AG04450 (cell line): ENCODE measurements around the gene GRK3. TPM values are rescaled to one million over a fixed set of nuclear protein-coding genes. Genes with fewer than 3 reads are reported as not detected.
"Not testable (repeated sequence)": the region's sequence is repeated elsewhere in the genome, so short reads cannot be mapped to it uniquely, and the experiment has no call there.

ENCODE experiments used
- CTCF ChIA-PET: fragments of 300-600, 350-600 bp; formaldehyde crosslinking; extraction: SDS; loops from one replicate; lab custom pipeline; 2022; ENCODE audit warnings: antibody characterized with exemption, inconsistent platforms; lab: Charles Lee
- POLR2A ChIA-PET: fragments of 350-600 bp; formaldehyde crosslinking; extraction: SDS; loops from one replicate; lab custom pipeline; 2021; ENCODE audit warnings: antibody characterized with exemption, inconsistent platforms; lab: Yijun Ruan, JAX
- DNase-seq: peaks from one replicate; pipeline ENCODE4 v3.0.0-alpha.2; 2011; ENCODE audit warnings: low read depth, low spot score
- H3K27ac ChIP-seq: one replicate; pipeline ENCODE4 v1.5.1; 2012; ENCODE audit warnings: low read depth, low read length, control low read depth
- H3K27me3 ChIP-seq: one replicate; pipeline ENCODE4 v1.6.0; 2012; ENCODE audit warnings: low read length; ENCODE audit not compliant: control insufficient read depth, insufficient read depth
- H3K4me3 ChIP-seq: 2 replicates; pipeline ENCODE4 v1.5.1; 2011; ENCODE audit warnings: mild to moderate bottlenecking, low read depth, low read length, control low read depth
- H3K9me3 ChIP-seq: 2 replicates; pipeline ENCODE4 v1.5.1; 2012; ENCODE audit warnings: low read length; ENCODE audit not compliant: control insufficient read depth, insufficient read depth
- polyA plus RNA-seq: library from polyadenylated mRNA; depleted of rRNA; stranded (reverse); fragments of >200 nt; gene quantifications from 2 replicates; pipeline ENCODE4 v1.2.3, GENCODE V29; 2011
- TF ChIP-seq, protein P1 (sequence below): IDR thresholded peaks from 2 replicates; pipeline ENCODE4 v1.5.1; 2011; ENCODE audit warnings: low read depth, low read length, control low read depth, inconsistent platforms

Gene GRK3
- polyA plus RNA-seq, 1 experiment = 0.72 TPM

DNA sequence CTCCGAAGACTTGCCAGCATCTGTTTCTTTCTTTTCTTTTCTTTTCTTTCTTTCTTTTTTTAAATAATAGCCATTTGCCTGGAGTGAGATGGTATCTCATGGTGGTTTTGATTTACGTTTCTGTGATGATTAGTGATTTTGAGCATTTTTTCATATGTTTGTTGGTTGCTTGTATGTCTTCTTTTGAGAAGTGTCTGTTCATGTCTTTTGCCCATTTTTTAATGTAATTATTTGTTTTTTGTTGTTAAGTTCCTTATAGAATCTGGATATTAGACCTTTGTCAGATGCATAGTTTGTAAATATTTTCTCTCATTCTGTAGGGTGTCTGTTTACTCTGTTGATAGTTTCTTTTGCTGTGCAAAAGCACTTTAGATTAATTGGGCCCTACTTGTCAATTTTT is 28.8 kb downstream of the GRK3 start:
- H3K9me3 ChIP-seq, POLR2A ChIA-PET, H3K27ac ChIP-seq, H3K27me3 ChIP-seq, DNase-seq, H3K4me3 ChIP-seq, CTCF ChIA-PET: not testable (repeated sequence)

DNA sequence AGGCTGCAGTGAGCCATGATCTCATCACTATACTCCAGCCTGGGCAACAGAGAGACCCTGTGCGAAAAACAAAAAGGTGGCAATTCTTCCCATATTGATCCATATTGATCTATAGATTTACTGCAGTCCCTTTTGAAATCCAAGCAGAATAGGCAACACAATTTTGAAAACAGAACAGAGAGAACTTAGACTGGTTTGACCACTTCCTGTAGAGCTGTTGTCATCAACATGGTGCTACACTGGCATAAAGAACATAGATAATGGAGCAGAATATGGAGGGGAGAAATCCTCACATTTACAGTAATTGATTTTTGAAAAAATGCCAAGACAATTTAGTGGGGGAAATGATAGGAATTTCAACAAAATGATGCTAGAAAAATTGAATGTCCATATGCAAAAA is 34.1 kb downstream of the GRK3 start:
- ChIA-PET POLR2A (no interaction called here), CTCF (no interaction called here)
- H3K27ac ChIP-seq = no peak overlapping the region
- H3K27me3 ChIP-seq = no peaks in the 10 kb centered on the region
- DNase-seq = no peak
- H3K9me3 ChIP-seq = no peaks in the 10 kb centered on the region
- no peak overlapping the region for H3K4me3 ChIP-seq
- TF ChIP-seq, protein P1, sequence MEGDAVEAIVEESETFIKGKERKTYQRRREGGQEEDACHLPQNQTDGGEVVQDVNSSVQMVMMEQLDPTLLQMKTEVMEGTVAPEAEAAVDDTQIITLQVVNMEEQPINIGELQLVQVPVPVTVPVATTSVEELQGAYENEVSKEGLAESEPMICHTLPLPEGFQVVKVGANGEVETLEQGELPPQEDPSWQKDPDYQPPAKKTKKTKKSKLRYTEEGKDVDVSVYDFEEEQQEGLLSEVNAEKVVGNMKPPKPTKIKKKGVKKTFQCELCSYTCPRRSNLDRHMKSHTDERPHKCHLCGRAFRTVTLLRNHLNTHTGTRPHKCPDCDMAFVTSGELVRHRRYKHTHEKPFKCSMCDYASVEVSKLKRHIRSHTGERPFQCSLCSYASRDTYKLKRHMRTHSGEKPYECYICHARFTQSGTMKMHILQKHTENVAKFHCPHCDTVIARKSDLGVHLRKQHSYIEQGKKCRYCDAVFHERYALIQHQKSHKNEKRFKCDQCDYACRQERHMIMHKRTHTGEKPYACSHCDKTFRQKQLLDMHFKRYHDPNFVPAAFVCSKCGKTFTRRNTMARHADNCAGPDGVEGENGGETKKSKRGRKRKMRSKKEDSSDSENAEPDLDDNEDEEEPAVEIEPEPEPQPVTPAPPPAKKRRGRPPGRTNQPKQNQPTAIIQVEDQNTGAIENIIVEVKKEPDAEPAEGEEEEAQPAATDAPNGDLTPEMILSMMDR = no peak

DNA sequence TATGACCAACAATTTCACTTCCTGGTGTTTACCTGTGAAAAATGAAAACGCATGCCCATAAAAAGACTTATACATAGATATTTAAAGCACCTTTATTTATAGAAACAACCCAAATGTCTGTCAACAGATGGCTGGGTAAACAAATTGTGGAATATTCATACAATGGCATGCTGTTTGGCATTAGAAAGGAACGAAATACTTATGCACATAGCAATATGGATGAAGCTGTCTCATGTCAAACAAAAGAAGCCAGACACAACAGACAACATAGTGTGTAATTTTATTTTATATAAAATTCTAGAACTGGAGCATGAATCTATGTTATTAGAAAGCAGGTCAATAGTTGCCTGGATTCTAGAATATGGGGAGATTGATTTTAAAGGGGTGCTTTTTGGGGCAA is 38.0 kb downstream of the GRK3 start:
- H3K4me3 ChIP-seq = no peak overlapping the region
- DNase-seq = no peak
- ChIA-PET CTCF (no interaction called here), POLR2A (no interaction called here)
- TF ChIP-seq, protein P1 = no peak
- no peaks in the 10 kb centered on the region for H3K27me3 ChIP-seq
- H3K27ac ChIP-seq = no peak overlapping the region
- no peaks in the 10 kb centered on the region for H3K9me3 ChIP-seq

DNA sequence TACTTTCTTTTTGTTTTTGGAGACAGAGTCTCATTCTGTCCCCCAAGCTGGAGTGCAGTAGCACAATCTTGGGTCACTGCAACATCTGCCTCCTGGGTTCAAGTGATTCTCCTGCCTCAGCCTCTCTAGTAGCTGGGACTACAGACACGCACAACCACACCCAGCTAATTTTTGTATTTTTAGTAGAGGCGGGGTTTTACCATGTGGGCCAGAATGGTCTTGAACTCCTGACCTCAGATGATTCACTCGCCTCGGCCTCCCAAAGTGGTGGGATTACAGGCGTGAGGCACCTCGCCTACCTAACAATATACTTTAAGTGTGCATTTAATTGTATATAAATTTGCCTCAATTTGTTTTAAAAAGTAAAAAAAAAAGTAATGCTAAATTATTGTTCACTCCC is 38.4 kb downstream of the GRK3 start:
- no peak overlapping the region for H3K4me3 ChIP-seq
- no peak for DNase-seq
- CTCF ChIA-PET = no interaction called here
- H3K27ac ChIP-seq = no peak overlapping the region
- no peaks in the 10 kb centered on the region for H3K27me3 ChIP-seq
- POLR2A ChIA-PET = no interaction called here
- H3K9me3 ChIP-seq = no peaks in the 10 kb centered on the region
- TF ChIP-seq, protein P1 = no peak

DNA sequence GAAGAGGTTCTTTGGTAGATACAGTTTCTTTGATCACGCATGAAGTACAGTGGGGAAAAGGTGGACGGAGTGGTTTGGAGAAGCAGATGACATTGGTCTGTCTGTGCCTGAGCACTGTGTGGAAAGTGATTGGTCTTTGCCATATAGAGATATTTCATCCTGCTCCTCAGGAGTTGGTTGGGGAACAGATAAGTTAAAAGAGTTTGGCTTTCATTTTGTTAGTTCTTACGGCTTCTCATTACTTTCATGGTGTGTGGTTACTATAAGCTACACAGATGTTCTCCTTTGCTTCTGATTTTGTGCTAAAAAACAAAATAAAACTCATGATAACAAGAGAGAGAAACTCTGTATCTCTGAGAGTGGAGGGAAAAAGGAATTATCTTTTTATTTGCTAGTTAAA is 40.7 kb downstream of the GRK3 start:
- H3K27ac ChIP-seq, DNase-seq, H3K27me3 ChIP-seq, H3K4me3 ChIP-seq, H3K9me3 ChIP-seq, CTCF ChIA-PET, POLR2A ChIA-PET: not testable (repeated sequence)

DNA sequence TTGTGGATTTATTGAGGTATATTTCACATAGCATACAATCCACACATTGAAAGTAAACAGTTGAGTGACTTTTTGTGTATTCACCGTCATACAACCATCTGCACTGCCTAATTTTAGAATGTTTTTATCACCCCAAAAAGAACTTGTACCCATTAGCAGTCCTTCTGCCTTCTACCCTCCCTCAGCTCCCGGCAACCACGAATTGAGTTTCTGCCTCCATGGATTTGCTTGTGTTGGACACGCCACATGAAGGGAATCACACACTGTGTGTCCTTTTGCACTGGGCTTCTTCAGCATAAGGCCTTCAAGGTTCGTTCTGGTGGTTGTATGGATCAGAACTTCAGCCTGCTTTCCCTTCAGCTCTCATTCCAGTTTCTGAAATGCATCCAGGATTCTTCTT is 41.1 kb downstream of the GRK3 start:
- DNase-seq, H3K4me3 ChIP-seq, H3K27me3 ChIP-seq, CTCF ChIA-PET, H3K9me3 ChIP-seq, H3K27ac ChIP-seq, POLR2A ChIA-PET: not testable (repeated sequence)

DNA sequence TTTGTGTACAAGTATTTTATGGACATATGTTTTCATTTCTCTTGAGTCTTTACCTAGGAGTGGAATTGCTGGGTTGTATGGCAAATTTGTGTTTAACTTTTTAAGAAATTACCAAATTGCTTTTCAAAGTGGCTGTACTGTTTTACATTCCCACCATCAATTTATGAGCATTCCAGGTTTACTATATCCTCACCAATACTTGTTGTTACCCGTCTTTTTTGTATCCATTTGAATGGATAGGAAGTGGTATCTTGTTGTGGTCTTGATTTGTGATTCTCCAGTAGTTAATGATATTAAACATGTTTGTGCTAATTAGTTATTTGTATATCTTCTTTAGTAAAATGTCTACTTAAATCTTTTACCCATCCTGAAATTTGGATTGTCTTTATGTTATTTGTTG is 46.8 kb downstream of the GRK3 start:
- H3K9me3 ChIP-seq, CTCF ChIA-PET, H3K4me3 ChIP-seq, H3K27ac ChIP-seq, DNase-seq, H3K27me3 ChIP-seq, POLR2A ChIA-PET: not testable (repeated sequence)

DNA sequence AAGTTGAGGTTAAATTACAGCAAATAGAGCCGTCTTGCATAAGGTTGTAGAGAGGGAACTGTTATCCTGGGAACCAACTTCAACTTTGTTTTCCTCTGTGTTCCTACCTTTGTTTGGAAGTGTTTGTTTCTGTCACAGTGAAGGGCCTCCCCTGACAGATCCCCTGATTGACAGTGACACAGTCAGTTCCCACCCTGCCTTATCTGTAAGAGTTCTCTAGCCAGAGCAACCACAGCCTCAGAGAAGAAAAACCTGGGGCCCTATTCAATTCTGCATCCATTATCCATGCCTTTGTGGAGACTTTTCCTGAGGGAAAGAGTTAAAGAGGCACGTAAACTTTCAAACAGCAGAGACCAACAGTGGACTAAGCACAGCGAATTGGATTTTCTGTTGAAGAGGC is 48.7 kb downstream of the GRK3 start:
- H3K27me3 ChIP-seq, POLR2A ChIA-PET, DNase-seq, CTCF ChIA-PET, H3K4me3 ChIP-seq, H3K9me3 ChIP-seq, H3K27ac ChIP-seq: not testable (repeated sequence)

DNA sequence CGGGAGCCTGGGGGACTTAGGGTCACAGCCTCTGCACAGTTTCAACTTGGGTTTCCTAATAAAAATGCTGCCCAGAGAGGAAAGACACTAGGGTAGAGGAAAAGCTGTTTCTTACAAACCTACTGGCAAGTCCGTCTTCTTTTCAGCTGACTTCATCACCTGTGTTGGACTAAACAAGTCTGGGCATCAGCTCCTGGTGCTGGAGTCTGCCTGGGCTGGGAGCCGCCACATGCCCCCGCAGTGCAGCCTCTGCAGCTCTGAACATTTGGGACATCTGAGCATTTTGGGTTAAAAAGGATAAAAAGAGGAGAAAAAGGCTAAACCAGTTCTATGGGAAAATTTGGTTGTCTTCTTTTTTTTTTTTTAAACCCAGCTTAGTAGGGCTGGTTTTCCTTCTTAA is 49.1 kb downstream of the GRK3 start:
- DNase-seq, CTCF ChIA-PET, H3K4me3 ChIP-seq, H3K27ac ChIP-seq, H3K9me3 ChIP-seq, POLR2A ChIA-PET, H3K27me3 ChIP-seq: not testable (repeated sequence)

DNA sequence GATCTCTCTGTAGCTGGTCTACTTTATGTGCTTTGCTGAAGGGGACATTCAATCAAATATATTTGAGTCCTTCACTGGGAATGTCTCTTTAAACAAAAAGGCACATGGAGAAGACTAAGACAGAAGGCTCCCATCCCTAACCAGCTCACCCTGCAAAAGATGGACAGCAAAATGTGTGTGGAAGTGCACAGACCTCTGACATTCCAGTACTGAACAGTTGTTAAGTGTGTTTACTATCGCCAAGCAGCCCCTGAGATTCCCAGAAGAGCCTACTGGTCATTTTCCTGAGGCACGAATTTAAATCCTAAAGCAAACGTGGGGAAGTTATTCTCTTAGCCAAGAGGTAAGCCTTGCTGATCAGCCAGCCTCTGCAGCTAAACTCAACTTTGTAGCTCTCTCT is 50.3 kb downstream of the GRK3 start:
- H3K4me3 ChIP-seq, DNase-seq, H3K9me3 ChIP-seq, H3K27ac ChIP-seq, H3K27me3 ChIP-seq, POLR2A ChIA-PET, CTCF ChIA-PET: not testable (repeated sequence)
